ENCODE data around the gene SPATS2.

SPATS2 gene

DNA sequence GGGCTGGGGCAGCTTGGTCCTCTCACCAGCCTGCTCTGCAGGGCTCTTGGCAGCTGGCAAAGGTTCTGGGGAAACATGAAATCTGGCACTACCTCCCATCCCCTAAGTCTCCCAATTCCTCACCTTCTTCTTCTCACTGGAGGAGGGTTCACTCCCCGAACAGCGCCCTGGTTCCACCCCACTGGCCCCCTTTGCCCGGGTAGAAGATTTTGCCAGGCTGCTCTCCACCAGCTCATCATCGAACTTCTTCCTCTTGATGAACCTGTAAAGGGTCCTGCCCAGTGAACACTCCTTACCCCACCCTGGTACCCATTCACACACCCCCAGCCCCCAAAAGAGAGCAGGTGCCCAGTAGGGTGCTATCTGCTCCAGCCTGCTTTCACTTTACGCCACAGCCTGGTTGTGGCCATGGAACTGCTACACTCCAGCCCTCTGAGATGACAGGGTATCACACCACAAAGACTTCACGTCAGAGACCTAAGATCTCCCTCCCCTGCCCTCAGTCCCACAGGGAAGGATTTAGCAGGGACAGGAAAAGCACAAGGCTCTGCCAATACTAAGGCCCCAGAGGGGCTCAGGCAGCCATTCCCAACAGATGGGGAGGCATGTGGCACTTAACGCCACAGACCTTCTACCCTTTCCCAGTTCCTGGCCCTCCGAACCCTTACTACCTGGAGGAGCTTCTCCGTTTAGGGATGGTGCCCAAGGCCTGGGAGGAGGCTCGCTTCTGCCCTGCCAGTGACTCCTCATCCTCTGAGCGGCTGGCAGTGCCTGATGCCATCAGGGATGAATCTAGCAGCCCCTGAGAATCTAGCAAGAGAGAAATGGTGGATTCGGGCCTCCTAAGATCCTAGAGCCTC, 198.4 kb downstream of the SPATS2 start:
- H3K4me3 ChIP-seq (replicated peaks in 1 of 2; ENCODE audit: low read depth in 2 of 2, low read length in 2 of 2) = no peak overlapping the region
- TF ChIP-seq, protein P1, sequence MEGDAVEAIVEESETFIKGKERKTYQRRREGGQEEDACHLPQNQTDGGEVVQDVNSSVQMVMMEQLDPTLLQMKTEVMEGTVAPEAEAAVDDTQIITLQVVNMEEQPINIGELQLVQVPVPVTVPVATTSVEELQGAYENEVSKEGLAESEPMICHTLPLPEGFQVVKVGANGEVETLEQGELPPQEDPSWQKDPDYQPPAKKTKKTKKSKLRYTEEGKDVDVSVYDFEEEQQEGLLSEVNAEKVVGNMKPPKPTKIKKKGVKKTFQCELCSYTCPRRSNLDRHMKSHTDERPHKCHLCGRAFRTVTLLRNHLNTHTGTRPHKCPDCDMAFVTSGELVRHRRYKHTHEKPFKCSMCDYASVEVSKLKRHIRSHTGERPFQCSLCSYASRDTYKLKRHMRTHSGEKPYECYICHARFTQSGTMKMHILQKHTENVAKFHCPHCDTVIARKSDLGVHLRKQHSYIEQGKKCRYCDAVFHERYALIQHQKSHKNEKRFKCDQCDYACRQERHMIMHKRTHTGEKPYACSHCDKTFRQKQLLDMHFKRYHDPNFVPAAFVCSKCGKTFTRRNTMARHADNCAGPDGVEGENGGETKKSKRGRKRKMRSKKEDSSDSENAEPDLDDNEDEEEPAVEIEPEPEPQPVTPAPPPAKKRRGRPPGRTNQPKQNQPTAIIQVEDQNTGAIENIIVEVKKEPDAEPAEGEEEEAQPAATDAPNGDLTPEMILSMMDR (IDR thresholded peaks at IDR 0.05; ENCODE audit: low read depth, low read length) = no peak
- DNase-seq (ENCODE audit: low read depth in 2 of 2) = no peak

DNA sequence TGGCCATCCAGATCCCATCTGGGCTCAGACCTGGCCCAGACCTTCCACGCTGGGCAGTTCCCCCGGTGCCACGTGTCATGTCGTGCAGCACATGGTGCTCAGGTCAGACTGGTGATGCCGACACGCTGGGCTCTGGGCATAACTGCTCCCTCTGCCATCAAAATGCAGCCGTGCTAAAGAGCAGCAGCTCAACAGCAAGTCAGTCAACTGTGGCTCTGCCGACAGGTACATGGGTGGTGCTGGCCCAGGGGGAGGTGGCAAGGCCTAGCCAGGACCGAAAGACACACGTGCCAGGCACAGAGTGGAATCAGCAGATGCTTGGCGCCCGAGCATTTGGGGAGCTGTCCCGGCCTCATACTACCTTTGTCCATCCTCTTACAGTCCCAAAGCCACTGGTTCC, 199.1 kb downstream of the SPATS2 start:
- no peak overlapping the region for H3K4me3 ChIP-seq (replicated peaks in 1 of 2; ENCODE audit: low read depth in 2 of 2, low read length in 2 of 2)
- DNase-seq (ENCODE audit: low read depth in 2 of 2) = no peak
- TF ChIP-seq, protein P1 (IDR thresholded peaks at IDR 0.05; ENCODE audit: low read depth, low read length) = no peak

DNA sequence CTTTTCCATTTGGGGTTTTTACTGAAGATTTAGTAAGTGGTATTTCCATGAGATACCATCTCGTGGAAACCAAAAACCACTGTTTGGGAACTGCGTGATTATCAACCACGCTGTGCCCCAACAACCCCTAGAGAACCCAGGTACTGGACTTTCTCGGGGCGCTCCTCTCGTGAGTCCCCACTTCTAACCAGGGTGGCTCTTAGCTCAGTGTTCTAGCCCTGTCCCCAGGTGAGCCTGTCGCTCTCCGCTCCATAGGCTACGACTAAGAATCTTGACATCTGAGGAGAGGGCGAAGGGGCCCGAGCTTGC, 200.0 kb downstream of the SPATS2 start:
- TF ChIP-seq, protein P1 (IDR thresholded peaks at IDR 0.05; ENCODE audit: low read depth, low read length) = no peak
- DNase-seq (ENCODE audit: low read depth in 2 of 2) = no peak
- H3K4me3 ChIP-seq (replicated peaks in 1 of 2; ENCODE audit: low read depth in 2 of 2, low read length in 2 of 2) = peak overlapping the region; percentile 74 to 89

DNA sequence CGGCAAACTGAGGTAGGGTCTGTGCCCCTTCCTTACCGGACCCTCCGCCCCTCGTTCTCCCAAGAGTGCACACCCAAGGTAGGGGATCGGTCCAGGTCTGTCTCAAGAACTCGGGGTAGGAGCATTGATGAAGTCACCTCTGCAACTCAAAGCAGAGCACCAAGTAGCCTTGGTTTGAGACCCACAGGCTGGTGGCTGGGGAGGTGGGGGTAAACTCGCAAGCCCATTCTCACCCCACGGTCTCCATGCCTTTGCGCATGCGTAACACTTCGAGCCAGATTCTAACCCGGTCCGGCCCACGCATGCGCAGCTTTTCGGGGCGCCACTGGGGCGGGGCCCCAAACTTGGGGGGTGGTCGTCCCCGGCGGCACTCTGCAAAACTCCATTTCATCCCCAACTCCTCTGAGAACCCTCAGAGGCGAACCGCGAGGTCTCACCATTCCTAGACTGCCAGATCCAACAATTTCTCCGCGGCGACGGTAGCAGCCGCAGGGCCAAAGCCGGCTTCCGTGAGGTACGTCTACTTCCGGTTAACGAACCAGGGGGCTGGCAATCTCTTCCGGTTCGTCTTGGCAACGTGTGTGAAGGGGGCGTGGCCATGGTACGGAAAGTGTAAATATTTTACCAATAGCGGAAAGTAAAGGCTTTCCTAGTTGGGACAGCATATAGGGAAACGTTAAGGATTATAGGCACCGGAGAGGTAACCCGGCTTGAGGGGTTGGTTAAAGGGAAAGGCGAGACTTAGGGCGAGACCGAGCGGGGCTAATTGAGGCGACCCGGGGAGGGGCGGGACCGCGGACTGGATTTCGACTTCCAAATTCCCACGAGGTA, 200.6 kb downstream of the SPATS2 start, which contains the start of gene MCRS1:
Gene MCRS1 (minus strand): TSS at position 532 of the 831 bp plus-strand sequence. CDS start 1,411 bp downstream, outside the sequence.
- peak; percentile 94 for DNase-seq (ENCODE audit: low read depth in 2 of 2)
- peak within 1 kb of the TSS; percentile 74 to 89 for H3K4me3 ChIP-seq (replicated peaks in 1 of 2; ENCODE audit: low read depth in 2 of 2, low read length in 2 of 2)
- TF ChIP-seq, protein P1 (IDR thresholded peaks at IDR 0.05; ENCODE audit: low read depth, low read length) = no peak

DNA sequence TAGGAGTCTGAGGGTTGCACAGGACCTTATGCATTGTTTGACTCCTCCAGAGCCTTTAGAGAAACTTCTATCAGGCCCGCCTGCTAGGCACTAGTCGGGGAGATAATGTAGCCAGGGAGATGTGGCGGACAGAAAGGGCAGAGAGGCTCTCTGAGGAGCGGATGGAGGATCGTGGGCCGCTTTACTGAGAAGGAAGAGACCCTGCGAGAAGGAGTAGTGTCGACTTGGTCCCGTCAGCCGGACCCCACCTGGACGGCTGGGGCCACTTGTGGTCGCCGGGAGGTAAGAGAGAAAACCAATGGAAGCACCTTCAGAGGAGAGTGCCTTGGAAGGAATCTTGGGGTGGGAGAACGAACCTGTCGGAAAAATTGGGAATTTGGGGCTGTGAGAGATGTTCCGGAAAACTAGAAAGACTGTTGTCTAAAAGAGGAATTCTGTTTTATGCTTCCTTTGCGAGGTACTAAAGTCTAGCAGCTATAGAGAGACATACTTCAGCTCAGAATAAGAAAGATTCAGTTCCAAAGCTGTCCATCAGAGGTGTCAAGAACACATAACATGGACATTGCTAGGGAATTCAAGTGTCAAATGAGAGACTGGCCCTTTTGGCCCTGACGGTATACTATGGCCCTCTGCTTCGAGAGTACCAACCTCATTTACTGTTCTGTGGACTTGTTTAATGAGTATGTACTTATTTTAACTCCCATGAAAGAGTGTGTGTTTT, 201.3 kb downstream of the SPATS2 start:
- TF ChIP-seq, protein P1 (IDR thresholded peaks at IDR 0.05; ENCODE audit: low read depth, low read length) = no peak
- no peak for DNase-seq (ENCODE audit: low read depth in 2 of 2)
- H3K4me3 ChIP-seq (replicated peaks in 1 of 2; ENCODE audit: low read depth in 2 of 2, low read length in 2 of 2) = peak overlapping the region; percentile 74 to 89
